Neural cell (in vitro differentiated cells): ENCODE results near the gene MYO7B.

Experiments used
- EZH2 ChIP-seq: fragments of 200-600, 300-800 bp; shearing (Covaris generic), sonication (generic); IDR thresholded peaks from 2 replicates; pipeline ENCODE4 v1.6.1; 2014; ENCODE audit warnings: antibody characterized with exemption, low read length, borderline replicate concordance, mild to moderate bottlenecking; ENCODE audit not compliant: insufficient read depth, poor library complexity, severe bottlenecking
- SMC3 ChIP-seq: fragments of 450-650 bp; conservative IDR thresholded peaks from 2 replicates; pipeline ENCODE4 v1.6.1; 2014; ENCODE audit warnings: antibody characterized with exemption, mild to moderate bottlenecking, moderate library complexity; ENCODE audit not compliant: poor library complexity
- TAF1 ChIP-seq: IDR thresholded peaks from 2 replicates; pipeline ENCODE4 v1.6.1; 2012; ENCODE audit warnings: low read depth
- TF ChIP-seq, protein P1 (sequence below): fragments of 450-650 bp; IDR thresholded peaks from 2 replicates; pipeline ENCODE4 v1.5.1; 2014; ENCODE audit warnings: antibody characterized with exemption, mild to moderate bottlenecking, moderate library complexity; ENCODE audit not compliant: poor library complexity, severe bottlenecking
- TF ChIP-seq, protein P2 (sequence below): IDR thresholded peaks from 2 replicates; pipeline ENCODE4 v1.6.1; 2012; ENCODE audit warnings: borderline replicate concordance

DNA sequence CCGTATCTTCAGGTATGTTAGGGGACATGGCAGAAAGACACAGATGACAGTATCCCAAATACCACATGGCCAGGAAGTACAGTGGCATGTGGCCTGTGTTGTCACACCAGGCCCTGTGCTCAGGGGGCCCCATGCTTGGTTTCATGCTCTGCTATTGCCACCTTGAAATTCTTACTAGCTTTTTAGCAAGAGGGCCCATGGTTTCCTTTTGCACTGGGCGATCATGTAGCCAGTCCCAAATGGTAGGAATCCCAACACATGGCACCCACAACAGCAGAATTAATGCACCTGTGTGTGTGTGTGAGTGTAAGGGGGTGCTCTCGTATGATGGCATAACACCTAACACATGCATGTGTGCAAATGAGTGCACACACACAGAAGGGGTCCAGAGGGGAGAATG is 39.2 kb downstream of the MYO7B start:
- TF ChIP-seq EZH2 (no peak), SMC3 (no peak), TAF1 (no peak)
- TF ChIP-seq, protein P1, sequence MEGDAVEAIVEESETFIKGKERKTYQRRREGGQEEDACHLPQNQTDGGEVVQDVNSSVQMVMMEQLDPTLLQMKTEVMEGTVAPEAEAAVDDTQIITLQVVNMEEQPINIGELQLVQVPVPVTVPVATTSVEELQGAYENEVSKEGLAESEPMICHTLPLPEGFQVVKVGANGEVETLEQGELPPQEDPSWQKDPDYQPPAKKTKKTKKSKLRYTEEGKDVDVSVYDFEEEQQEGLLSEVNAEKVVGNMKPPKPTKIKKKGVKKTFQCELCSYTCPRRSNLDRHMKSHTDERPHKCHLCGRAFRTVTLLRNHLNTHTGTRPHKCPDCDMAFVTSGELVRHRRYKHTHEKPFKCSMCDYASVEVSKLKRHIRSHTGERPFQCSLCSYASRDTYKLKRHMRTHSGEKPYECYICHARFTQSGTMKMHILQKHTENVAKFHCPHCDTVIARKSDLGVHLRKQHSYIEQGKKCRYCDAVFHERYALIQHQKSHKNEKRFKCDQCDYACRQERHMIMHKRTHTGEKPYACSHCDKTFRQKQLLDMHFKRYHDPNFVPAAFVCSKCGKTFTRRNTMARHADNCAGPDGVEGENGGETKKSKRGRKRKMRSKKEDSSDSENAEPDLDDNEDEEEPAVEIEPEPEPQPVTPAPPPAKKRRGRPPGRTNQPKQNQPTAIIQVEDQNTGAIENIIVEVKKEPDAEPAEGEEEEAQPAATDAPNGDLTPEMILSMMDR: no peak
- TF ChIP-seq, protein P2, sequence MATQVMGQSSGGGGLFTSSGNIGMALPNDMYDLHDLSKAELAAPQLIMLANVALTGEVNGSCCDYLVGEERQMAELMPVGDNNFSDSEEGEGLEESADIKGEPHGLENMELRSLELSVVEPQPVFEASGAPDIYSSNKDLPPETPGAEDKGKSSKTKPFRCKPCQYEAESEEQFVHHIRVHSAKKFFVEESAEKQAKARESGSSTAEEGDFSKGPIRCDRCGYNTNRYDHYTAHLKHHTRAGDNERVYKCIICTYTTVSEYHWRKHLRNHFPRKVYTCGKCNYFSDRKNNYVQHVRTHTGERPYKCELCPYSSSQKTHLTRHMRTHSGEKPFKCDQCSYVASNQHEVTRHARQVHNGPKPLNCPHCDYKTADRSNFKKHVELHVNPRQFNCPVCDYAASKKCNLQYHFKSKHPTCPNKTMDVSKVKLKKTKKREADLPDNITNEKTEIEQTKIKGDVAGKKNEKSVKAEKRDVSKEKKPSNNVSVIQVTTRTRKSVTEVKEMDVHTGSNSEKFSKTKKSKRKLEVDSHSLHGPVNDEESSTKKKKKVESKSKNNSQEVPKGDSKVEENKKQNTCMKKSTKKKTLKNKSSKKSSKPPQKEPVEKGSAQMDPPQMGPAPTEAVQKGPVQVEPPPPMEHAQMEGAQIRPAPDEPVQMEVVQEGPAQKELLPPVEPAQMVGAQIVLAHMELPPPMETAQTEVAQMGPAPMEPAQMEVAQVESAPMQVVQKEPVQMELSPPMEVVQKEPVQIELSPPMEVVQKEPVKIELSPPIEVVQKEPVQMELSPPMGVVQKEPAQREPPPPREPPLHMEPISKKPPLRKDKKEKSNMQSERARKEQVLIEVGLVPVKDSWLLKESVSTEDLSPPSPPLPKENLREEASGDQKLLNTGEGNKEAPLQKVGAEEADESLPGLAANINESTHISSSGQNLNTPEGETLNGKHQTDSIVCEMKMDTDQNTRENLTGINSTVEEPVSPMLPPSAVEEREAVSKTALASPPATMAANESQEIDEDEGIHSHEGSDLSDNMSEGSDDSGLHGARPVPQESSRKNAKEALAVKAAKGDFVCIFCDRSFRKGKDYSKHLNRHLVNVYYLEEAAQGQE: no peak
